K562 (cell line): Measurements from ENCODE around the gene SKIDA1. TPM values are rescaled to one million over a fixed set of nuclear protein-coding genes. Genes with fewer than 3 reads are reported as not detected.

Source experiments
- DMBX1 ChIP-seq: fragments of 250-450 bp; sonication (Bioruptor Pico); IDR thresholded peaks from 2 replicates; pipeline ENCODE4 v1.8.0; 2022; ENCODE audit warnings: inconsistent platforms, mild to moderate bottlenecking, moderate library complexity, borderline replicate concordance
- E2F6 ChIP-seq, 2 experiments: IDR thresholded peaks; 2 replicates each; pipeline ENCODE4 v1.6.1; 2011; ENCODE audit warnings: borderline replicate concordance in 1 of 2, control low read depth in 1 of 2, low read depth in 1 of 2, low read length in 1 of 2, mild to moderate bottlenecking in 1 of 2, mixed read lengths in 1 of 2, moderate library complexity in 1 of 2; ENCODE audit not compliant: insufficient read depth in 1 of 2, insufficient read length in 1 of 2, poor library complexity in 1 of 2, severe bottlenecking in 1 of 2; ENCODE audit errors: extremely low read depth in 1 of 2
- ERF ChIP-seq: fragments of 450-650 bp; formaldehyde crosslinking; IDR thresholded peaks from 2 replicates; pipeline ENCODE4 v1.4.0; 2020; ENCODE audit warnings: mild to moderate bottlenecking, mixed read lengths
- TEAD2 ChIP-seq: fragments of 450-650 bp; IDR thresholded peaks from 2 replicates; pipeline ENCODE4 v1.6.1; 2016; ENCODE audit warnings: missing genetic modification characterization, control low read depth, missing compliant biosample characterization
- ZNF589 ChIP-seq: fragments of 200-800 bp; sonication (Bioruptor generic); IDR thresholded peaks from 2 replicates; pipeline ENCODE4 v1.6.1; 2016; ENCODE audit warnings: low read depth, missing genetic modification characterization, missing compliant biosample characterization
- ZNF592 ChIP-seq: fragments of 450-650 bp; IDR thresholded peaks from 2 replicates; pipeline ENCODE4 v1.6.1; 2017; ENCODE audit warnings: antibody characterized with exemption, mild to moderate bottlenecking
- polyA plus RNA-seq, 8 experiments: library from polyadenylated mRNA; depleted of rRNA in 4 of 8; stranded (reverse) in 5 of 8; unstranded in 3 of 8; fragments of >200 nt; fragmentation: Nextera tagmentation in 2 of 8; fragmentation: Illumina TruSeq in 1 of 8; extraction: Ambion mirVana in 2 of 8; extraction: Trizol in 1 of 8; gene quantifications; 2 replicates each; pipeline versions ENCODE4 v1.2.1 to v1.2.3, GENCODE V29; 2011 to 2014; ENCODE audit warnings: inconsistent platforms in 1 of 8, missing spikeins in 1 of 8
- total RNA-seq, 7 experiments: library from RNA; depleted of rRNA in 6 of 7; stranded (reverse); fragments of >200 nt in 6 of 7; fragmentation: Illumina TruSeq in 2 of 7; extraction: Trizol in 2 of 7; gene quantifications; 2 replicates each; pipeline versions ENCODE4 v1.2.1 to v1.2.3, GENCODE V29; 2011 to 2021; ENCODE audit warnings: low replicate concordance in 1 of 7

SKIDA1 gene
- total and polyA plus RNA-seq, 9 of the 15 experiments (the other 6 are each of a cell fraction or from before 2014, with no cell fraction given), result 0.05 to 1.1 (median 0.42) TPM

GRCh38 chr10:21523557-21524008 is 1.9 kb downstream of the SKIDA1 start (continued):
- TF ChIP-seq ERF (CRISPR knock-in tag) (no peak), E2F6 (IDR thresholded peaks at IDR 0.05; ENCODE audit: borderline replicate concordance in 1 of 2, extremely low read depth in 1 of 2, insufficient read depth in 1 of 2, insufficient read length in 1 of 2, low read depth in 1 of 2, low read length in 1 of 2, poor library complexity in 1 of 2, severe bottlenecking in 1 of 2) (peak; percentile 64 to 66), DMBX1 (CRISPR knock-in tag) (peak; percentile 22; the same call in 1 of the 2 replicates), ZNF592 (peak; percentile 52), ZNF589 (CRISPR knock-in tag) (0 out of 2 replicates have a peak, but pooled peaks have one; percentile 54), TEAD2 (tag) (no peak)
